GM12878 (cell line): ENCODE data around the gene CPEB1.

ENCODE experiments used
- CTCF ChIP-seq, 3 experiments: IDR thresholded peaks in 2 of 3; conservative IDR thresholded peaks in 1 of 3; 2 replicates each; pipeline ENCODE4 v1.5.1; 2011; ENCODE audit warnings: low read depth in 3 of 3, low read length in 3 of 3, mild to moderate bottlenecking in 3 of 3, control low read depth in 2 of 3, moderate library complexity in 2 of 3, inconsistent platforms in 1 of 3, mixed read lengths in 1 of 3; ENCODE audit not compliant: control insufficient read depth in 2 of 3, insufficient read depth in 1 of 3; ENCODE audit errors: extremely low read depth in 1 of 3
- RUNX3 ChIP-seq: IDR thresholded peaks from 2 replicates; pipeline ENCODE4 v1.6.1; 2012; ENCODE audit warnings: low read length, inconsistent platforms
- TF ChIP-seq, protein P1 (sequence below): IDR thresholded peaks from 2 replicates; pipeline ENCODE4 v1.6.1; 2012; ENCODE audit warnings: mild to moderate bottlenecking, low read depth, low read length
- TF ChIP-seq, protein P2 (sequence below): fragments of 450-650 bp; IDR thresholded peaks from 2 replicates; pipeline ENCODE4 v1.6.1; 2018; ENCODE audit warnings: mild to moderate bottlenecking, low read depth, moderate library complexity; ENCODE audit not compliant: partially characterized antibody

DNA sequence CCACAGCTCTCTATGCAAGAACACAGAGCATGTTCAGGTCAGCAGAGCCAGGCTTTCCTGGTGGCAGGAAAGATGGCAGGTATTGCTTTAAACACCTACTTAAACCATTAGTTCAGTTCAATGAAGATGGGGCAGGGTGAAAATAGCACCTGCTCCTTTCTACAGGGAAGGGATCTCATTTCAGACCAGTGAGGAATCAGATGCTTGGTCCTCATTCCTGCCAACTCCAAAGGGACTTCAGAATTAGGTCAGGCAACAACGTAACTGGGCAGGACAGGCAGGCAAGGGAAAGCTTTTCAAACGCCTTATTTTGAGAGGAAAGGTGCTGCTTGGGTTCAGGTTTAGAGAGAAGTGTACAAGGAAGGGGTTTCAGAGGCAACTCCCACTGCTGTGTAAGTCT, 94.3 kb downstream of the CPEB1 start:
- TF ChIP-seq, protein P1, sequence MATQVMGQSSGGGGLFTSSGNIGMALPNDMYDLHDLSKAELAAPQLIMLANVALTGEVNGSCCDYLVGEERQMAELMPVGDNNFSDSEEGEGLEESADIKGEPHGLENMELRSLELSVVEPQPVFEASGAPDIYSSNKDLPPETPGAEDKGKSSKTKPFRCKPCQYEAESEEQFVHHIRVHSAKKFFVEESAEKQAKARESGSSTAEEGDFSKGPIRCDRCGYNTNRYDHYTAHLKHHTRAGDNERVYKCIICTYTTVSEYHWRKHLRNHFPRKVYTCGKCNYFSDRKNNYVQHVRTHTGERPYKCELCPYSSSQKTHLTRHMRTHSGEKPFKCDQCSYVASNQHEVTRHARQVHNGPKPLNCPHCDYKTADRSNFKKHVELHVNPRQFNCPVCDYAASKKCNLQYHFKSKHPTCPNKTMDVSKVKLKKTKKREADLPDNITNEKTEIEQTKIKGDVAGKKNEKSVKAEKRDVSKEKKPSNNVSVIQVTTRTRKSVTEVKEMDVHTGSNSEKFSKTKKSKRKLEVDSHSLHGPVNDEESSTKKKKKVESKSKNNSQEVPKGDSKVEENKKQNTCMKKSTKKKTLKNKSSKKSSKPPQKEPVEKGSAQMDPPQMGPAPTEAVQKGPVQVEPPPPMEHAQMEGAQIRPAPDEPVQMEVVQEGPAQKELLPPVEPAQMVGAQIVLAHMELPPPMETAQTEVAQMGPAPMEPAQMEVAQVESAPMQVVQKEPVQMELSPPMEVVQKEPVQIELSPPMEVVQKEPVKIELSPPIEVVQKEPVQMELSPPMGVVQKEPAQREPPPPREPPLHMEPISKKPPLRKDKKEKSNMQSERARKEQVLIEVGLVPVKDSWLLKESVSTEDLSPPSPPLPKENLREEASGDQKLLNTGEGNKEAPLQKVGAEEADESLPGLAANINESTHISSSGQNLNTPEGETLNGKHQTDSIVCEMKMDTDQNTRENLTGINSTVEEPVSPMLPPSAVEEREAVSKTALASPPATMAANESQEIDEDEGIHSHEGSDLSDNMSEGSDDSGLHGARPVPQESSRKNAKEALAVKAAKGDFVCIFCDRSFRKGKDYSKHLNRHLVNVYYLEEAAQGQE, result no peak
- TF ChIP-seq CTCF (IDR thresholded peaks at IDR 0.05 in 2 of 3, conservative IDR thresholded peaks at IDR 0.05 in 1 of 3; ENCODE audit: control insufficient read depth in 2 of 3, extremely low read depth in 1 of 3, insufficient read depth in 1 of 3, low read depth in 3 of 3, low read length in 3 of 3) (no peak), RUNX3 (no peak)
- TF ChIP-seq, protein P2, sequence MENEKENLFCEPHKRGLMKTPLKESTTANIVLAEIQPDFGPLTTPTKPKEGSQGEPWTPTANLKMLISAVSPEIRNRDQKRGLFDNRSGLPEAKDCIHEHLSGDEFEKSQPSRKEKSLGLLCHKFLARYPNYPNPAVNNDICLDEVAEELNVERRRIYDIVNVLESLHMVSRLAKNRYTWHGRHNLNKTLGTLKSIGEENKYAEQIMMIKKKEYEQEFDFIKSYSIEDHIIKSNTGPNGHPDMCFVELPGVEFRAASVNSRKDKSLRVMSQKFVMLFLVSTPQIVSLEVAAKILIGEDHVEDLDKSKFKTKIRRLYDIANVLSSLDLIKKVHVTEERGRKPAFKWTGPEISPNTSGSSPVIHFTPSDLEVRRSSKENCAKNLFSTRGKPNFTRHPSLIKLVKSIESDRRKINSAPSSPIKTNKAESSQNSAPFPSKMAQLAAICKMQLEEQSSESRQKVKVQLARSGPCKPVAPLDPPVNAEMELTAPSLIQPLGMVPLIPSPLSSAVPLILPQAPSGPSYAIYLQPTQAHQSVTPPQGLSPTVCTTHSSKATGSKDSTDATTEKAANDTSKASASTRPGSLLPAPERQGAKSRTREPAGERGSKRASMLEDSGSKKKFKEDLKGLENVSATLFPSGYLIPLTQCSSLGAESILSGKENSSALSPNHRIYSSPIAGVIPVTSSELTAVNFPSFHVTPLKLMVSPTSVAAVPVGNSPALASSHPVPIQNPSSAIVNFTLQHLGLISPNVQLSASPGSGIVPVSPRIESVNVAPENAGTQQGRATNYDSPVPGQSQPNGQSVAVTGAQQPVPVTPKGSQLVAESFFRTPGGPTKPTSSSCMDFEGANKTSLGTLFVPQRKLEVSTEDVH, result no peak
